KOPT-K1 (cell line): Measurements from ENCODE around the gene MGAT4A.

ENCODE experiments used
- H3K27ac ChIP-seq: fragments of 200-600 bp; sonication (generic); 2 replicates; pipeline ENCODE4 v1.5.1; 2016; ENCODE audit warnings: antibody characterized with exemption, mild to moderate bottlenecking, low read depth, low read length; ENCODE audit not compliant: poor library complexity, severe bottlenecking
- H3K36me3 ChIP-seq: fragments of 200-600 bp; sonication (generic); 2 replicates; pipeline ENCODE4 v1.5.1; 2017; ENCODE audit warnings: antibody characterized with exemption, mild to moderate bottlenecking, low read length, moderate library complexity; ENCODE audit not compliant: insufficient read depth
- H3K9me3 ChIP-seq: fragments of 200-600 bp; sonication (generic); 2 replicates; pipeline ENCODE4 v1.5.1; 2017; ENCODE audit warnings: antibody characterized with exemption, low read length, mild to moderate bottlenecking; ENCODE audit not compliant: insufficient read depth, poor library complexity, severe bottlenecking

Gene MGAT4A

GRCh38 chr2:98727369-98728087, 3.4 kb downstream of the MGAT4A start:
- peaks cover 7% of the 10 kb centered on the region for H3K9me3 ChIP-seq
- peak overlapping the region; percentile 90 for H3K27ac ChIP-seq
- peaks cover 40% of the 10 kb centered on the region for H3K36me3 ChIP-seq

- Histone ChIP-seq H3K9me3 (peaks cover 11% of the 10 kb centered on the region), H3K36me3 (peaks cover 46% of the 10 kb centered on the region), H3K27ac (peak overlapping the region; percentile 90)
These were observed 4.1 kb downstream of the MGAT4A start for GRCh38 chr2:98726735-98727368.

- Histone ChIP-seq H3K9me3 (peaks cover 17% of the 10 kb centered on the region), H3K27ac (peak overlapping the region; percentile 90), H3K36me3 (peaks cover 53% of the 10 kb centered on the region)
These were observed 4.7 kb downstream of the MGAT4A start for GRCh38 chr2:98726205-98726604.

- Histone ChIP-seq H3K27ac (no peak overlapping the region), H3K9me3 (peaks cover 30% of the 10 kb centered on the region), H3K36me3 (peaks cover 88% of the 10 kb centered on the region)
These were observed 10.6 kb downstream of the MGAT4A start for GRCh38 chr2:98720286-98720685.

GRCh38 chr2:98717621-98718020, 13.3 kb downstream of the MGAT4A start:
- Histone ChIP-seq H3K27ac (no peak overlapping the region), H3K9me3 (peaks cover 27% of the 10 kb centered on the region), H3K36me3 (peaks cover 65% of the 10 kb centered on the region)

GRCh38 chr2:98716786-98717185, 14.1 kb downstream of the MGAT4A start:
- peaks cover 57% of the 10 kb centered on the region for H3K36me3 ChIP-seq
- peak overlapping the region; percentile 53 for H3K27ac ChIP-seq

GRCh38 chr2:98715812-98716451, 15.0 kb downstream of the MGAT4A start:
- peaks cover 10% of the 10 kb centered on the region for H3K9me3 ChIP-seq
- H3K27ac ChIP-seq: peak overlapping the region; percentile 53
- peaks cover 48% of the 10 kb centered on the region for H3K36me3 ChIP-seq

More at GRCh38 chr2:98716786-98717185, 14.1 kb downstream of the MGAT4A start:
- peaks cover 19% of the 10 kb centered on the region for H3K9me3 ChIP-seq

- H3K27ac ChIP-seq: no peak overlapping the region
- peaks cover 30% of the 10 kb centered on the region for H3K36me3 ChIP-seq
- no peaks in the 10 kb centered on the region for H3K9me3 ChIP-seq
These were observed 17.5 kb downstream of the MGAT4A start for GRCh38 chr2:98713332-98714015.

- Histone ChIP-seq H3K9me3 (no peaks in the 10 kb centered on the region), H3K36me3 (peaks cover 28% of the 10 kb centered on the region; the same call in 1 of the 2 replicates), H3K27ac (peak overlapping the region; percentile 29)
These were observed 18.8 kb downstream of the MGAT4A start for GRCh38 chr2:98712145-98712544.

- Histone ChIP-seq H3K9me3 (no peaks in the 10 kb centered on the region), H3K27ac (peak overlapping the region; percentile 29), H3K36me3 (peaks cover 21% of the 10 kb centered on the region; the same call in 1 of the 2 replicates)
These were observed 19.4 kb downstream of the MGAT4A start for GRCh38 chr2:98711506-98711905.

- H3K27ac ChIP-seq: peak overlapping the region; percentile 25
- H3K9me3 ChIP-seq: no peaks in the 10 kb centered on the region
- peaks cover 17% of the 10 kb centered on the region; the same call in 1 of the 2 replicates for H3K36me3 ChIP-seq
These were observed 20.2 kb downstream of the MGAT4A start for GRCh38 chr2:98710734-98711133.

GRCh38 chr2:98709535-98709934, 21.4 kb downstream of the MGAT4A start:
- peaks cover 26% of the 10 kb centered on the region for H3K36me3 ChIP-seq
- no peaks in the 10 kb centered on the region for H3K9me3 ChIP-seq
- H3K27ac ChIP-seq: peak overlapping the region; percentile 5

- Histone ChIP-seq H3K27ac (no peak overlapping the region), H3K9me3 (no peaks in the 10 kb centered on the region), H3K36me3 (peaks cover 28% of the 10 kb centered on the region)
These were observed 22.3 kb downstream of the MGAT4A start for GRCh38 chr2:98708396-98709186.

GRCh38 chr2:98706591-98706990, 24.3 kb downstream of the MGAT4A start:
- Histone ChIP-seq H3K9me3 (no peaks in the 10 kb centered on the region), H3K27ac (no peak overlapping the region), H3K36me3 (peaks cover 25% of the 10 kb centered on the region)
